Activated CD4-positive, alpha-beta T cell treated with anti-CD3 and anti-CD28 coated beads, Interleukin-2, amount 10 ng/mL, durations not matched to agents 24 days and 14 days (primary cell): ENCODE measurements around the gene SLC35E2B. TPM values are rescaled to one million over a fixed set of nuclear protein-coding genes. Genes with fewer than 3 reads are reported as not detected.
"Not testable (repeated sequence)": the region's sequence is repeated elsewhere in the genome, so short reads cannot be mapped to it uniquely, and the experiment has no call there.

Source experiments
- DNase-seq: peaks from one replicate; pipeline ENCODE4 v3.0.0; 2022
- H3K27ac Mint-ChIP-seq: one replicate; pipeline ENCODE4 v1.8.0; 2022; ENCODE audit warnings: mild to moderate bottlenecking, mixed read lengths
- H3K27me3 Mint-ChIP-seq: one replicate; pipeline ENCODE4 v1.8.0; 2022; ENCODE audit warnings: mixed read lengths
- H3K36me3 Mint-ChIP-seq: one replicate; pipeline ENCODE4 v1.8.0; 2022; ENCODE audit warnings: low read depth, mild to moderate bottlenecking, mixed read lengths
- H3K4me1 Mint-ChIP-seq: one replicate; pipeline ENCODE4 v1.8.0; 2021; ENCODE audit warnings: mixed read lengths
- H3K4me3 Mint-ChIP-seq: one replicate; pipeline ENCODE4 v1.8.0; 2022; ENCODE audit warnings: mild to moderate bottlenecking, moderate library complexity, mixed read lengths
- H3K9me3 Mint-ChIP-seq: one replicate; pipeline ENCODE4 v1.8.0; 2021; ENCODE audit warnings: mixed read lengths
- intact Hi-C: fragments of 100-400 bp; cut with micrococcal nuclease; formaldehyde crosslinking; loops from one replicate; pipeline ENCODE4 v1.15.1; 2023
- total RNA-seq: library from RNA; stranded (reverse); gene quantifications from 2 replicates; pipeline ENCODE4 v1.2.3, GENCODE V29; 2022

The SLC35E2B gene
- total RNA-seq, 1 donor from 2014 or later, result 40.3 TPM

- peak overlapping the region; percentile 94 for H3K27ac Mint-ChIP-seq
- DNase-seq, result peak; percentile 95
- peak overlapping the region; percentile 81 for H3K4me3 Mint-ChIP-seq
- H3K9me3 Mint-ChIP-seq, H3K27me3 Mint-ChIP-seq, intact Hi-C loops, H3K4me1 Mint-ChIP-seq: not testable (repeated sequence)
- peaks cover 12% of the 10 kb centered on the region for H3K36me3 Mint-ChIP-seq
These were observed 276 bp downstream of the SLC35E2B start for GRCh38 chr1:1692324-1692713.

DNA sequence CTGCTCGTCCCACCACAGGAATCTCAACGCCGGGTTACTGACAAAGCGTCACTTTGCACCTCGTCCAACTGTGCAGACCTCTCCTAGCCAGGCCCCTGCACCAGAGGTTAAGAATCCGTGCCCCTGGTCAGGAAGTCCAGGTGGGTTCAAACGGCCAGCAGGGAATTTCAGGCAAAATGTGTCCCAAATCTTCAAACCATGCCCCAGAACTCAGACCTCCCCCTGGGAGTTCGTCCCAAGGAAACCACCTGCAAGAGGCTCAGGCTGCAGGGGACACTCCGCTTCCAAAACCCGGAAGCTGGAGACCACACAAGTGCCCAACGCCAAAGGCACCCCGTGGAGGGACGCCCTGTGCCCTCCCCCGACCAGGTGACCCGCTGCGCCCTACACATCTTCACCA lies 1.2 kb downstream of the SLC35E2B start:
- H3K4me3 Mint-ChIP-seq, H3K27me3 Mint-ChIP-seq, H3K27ac Mint-ChIP-seq, H3K4me1 Mint-ChIP-seq, intact Hi-C loops, H3K9me3 Mint-ChIP-seq: not testable (repeated sequence)
- DNase-seq, result peak; percentile 41
- H3K36me3 Mint-ChIP-seq, result peaks cover 12% of the 10 kb centered on the region

DNA sequence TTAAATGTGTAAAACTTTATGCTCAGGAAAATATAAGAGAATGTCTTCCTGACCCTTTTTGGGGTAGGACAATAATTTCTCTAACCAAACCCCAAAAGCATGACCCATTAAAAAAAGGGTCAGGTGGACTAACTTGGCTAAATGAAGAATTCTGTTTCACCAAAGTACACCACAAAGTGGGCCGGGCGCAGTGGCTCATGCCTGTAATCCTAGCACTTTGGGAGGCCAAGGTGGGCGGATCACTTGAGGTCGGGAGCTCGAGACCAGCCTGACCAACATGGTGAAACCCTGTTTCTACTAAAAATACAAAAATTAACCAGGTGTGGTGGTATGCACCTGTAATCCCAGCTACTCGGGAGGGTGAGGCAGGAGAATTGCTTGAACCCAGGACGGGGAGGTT lies 3.1 kb downstream of the SLC35E2B start:
- H3K27me3 Mint-ChIP-seq, H3K9me3 Mint-ChIP-seq, intact Hi-C loops, H3K4me3 Mint-ChIP-seq, H3K27ac Mint-ChIP-seq, H3K4me1 Mint-ChIP-seq: not testable (repeated sequence)
- H3K36me3 Mint-ChIP-seq, result peaks cover 16% of the 10 kb centered on the region
- peak; percentile 41 for DNase-seq

GRCh38 chr1:1687846-1688245 lies 4.7 kb downstream of the SLC35E2B start:
- intact Hi-C loops, result no loop called here
- Mint-ChIP-seq H3K27me3 (no peaks in the 10 kb centered on the region), H3K4me1 (peaks cover 10% of the 10 kb centered on the region), H3K36me3 (peaks cover 18% of the 10 kb centered on the region), H3K27ac (no peak overlapping the region), H3K4me3 (no peak overlapping the region), H3K9me3 (no peaks in the 10 kb centered on the region)
- no peak for DNase-seq

GRCh38 chr1:1684031-1684681 lies 8.4 kb downstream of the SLC35E2B start:
- H3K27me3 Mint-ChIP-seq, result no peaks in the 10 kb centered on the region
- H3K27ac Mint-ChIP-seq, result no peak overlapping the region
- H3K4me1 Mint-ChIP-seq, result peaks cover 11% of the 10 kb centered on the region
- DNase-seq, result no peak
- H3K4me3 Mint-ChIP-seq, result no peak overlapping the region
- intact Hi-C loops, result no loop called here
- H3K9me3 Mint-ChIP-seq, result no peaks in the 10 kb centered on the region
- H3K36me3 Mint-ChIP-seq, result peaks cover 15% of the 10 kb centered on the region

- no peaks in the 10 kb centered on the region for H3K27me3 Mint-ChIP-seq
- intact Hi-C loops, result no loop called here
- H3K4me1 Mint-ChIP-seq, result peaks cover 16% of the 10 kb centered on the region
- H3K9me3 Mint-ChIP-seq, result no peaks in the 10 kb centered on the region
- no peak overlapping the region for H3K27ac Mint-ChIP-seq
- no peak for DNase-seq
- peaks cover 13% of the 10 kb centered on the region for H3K36me3 Mint-ChIP-seq
- no peak overlapping the region for H3K4me3 Mint-ChIP-seq
These were observed 9.3 kb downstream of the SLC35E2B start for GRCh38 chr1:1683104-1683905.

- H3K36me3 Mint-ChIP-seq, result peaks cover 14% of the 10 kb centered on the region
- H3K9me3 Mint-ChIP-seq, result no peaks in the 10 kb centered on the region
- H3K27me3 Mint-ChIP-seq, result no peaks in the 10 kb centered on the region
- intact Hi-C loops, result no loop called here
- H3K4me3 Mint-ChIP-seq, result no peak overlapping the region
- DNase-seq, result no peak
- peaks cover 20% of the 10 kb centered on the region for H3K4me1 Mint-ChIP-seq
- no peak overlapping the region for H3K27ac Mint-ChIP-seq
These were observed 11.7 kb downstream of the SLC35E2B start for GRCh38 chr1:1680912-1681273.

- intact Hi-C loops, result no loop called here
- Mint-ChIP-seq H3K4me3 (no peak overlapping the region), H3K27ac (no peak overlapping the region), H3K36me3 (peaks cover 11% of the 10 kb centered on the region), H3K9me3 (no peaks in the 10 kb centered on the region), H3K27me3 (no peaks in the 10 kb centered on the region), H3K4me1 (peaks cover 18% of the 10 kb centered on the region)
- DNase-seq, result no peak
These were observed 12.3 kb downstream of the SLC35E2B start for GRCh38 chr1:1680031-1680911.

DNA sequence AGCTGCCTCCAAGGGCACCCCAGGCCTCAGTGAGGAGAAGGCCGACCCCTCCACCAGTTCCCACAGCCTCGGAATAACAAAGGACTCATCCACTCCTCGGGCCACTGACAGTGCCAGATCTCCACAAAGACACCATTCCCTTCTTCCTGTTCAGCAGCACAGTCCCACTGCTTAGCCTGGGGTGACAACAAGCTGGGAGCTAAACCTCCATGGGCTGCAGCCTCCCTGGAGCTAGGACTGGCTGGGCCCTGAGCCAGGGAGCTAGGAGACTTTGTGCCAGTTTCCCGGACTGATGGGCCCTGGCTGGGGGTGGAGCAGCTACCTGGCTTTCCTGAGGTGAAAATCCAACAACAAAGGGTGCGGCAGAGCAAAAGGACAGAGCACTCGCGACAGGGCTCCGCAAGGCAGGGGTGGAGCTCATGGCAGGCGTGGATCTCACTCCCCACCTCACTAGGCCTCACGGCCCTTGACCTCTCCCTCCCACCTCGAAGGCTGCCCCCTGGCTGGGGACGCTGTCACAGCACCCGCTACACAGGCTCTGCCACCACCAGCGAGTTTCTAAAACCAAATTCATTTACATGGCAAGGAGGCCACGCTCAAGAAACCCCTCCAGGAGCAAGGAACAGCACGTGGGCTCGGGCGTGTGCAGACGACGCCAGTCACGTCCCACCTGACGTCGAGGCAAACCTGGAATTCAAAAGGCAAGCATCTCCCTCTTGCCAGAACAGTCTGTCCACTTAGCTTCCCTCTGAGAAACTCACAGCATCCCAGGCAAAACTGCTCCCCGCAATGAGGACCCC lies 13.8 kb downstream of the SLC35E2B start:
- peak; percentile 86 for DNase-seq

DNA sequence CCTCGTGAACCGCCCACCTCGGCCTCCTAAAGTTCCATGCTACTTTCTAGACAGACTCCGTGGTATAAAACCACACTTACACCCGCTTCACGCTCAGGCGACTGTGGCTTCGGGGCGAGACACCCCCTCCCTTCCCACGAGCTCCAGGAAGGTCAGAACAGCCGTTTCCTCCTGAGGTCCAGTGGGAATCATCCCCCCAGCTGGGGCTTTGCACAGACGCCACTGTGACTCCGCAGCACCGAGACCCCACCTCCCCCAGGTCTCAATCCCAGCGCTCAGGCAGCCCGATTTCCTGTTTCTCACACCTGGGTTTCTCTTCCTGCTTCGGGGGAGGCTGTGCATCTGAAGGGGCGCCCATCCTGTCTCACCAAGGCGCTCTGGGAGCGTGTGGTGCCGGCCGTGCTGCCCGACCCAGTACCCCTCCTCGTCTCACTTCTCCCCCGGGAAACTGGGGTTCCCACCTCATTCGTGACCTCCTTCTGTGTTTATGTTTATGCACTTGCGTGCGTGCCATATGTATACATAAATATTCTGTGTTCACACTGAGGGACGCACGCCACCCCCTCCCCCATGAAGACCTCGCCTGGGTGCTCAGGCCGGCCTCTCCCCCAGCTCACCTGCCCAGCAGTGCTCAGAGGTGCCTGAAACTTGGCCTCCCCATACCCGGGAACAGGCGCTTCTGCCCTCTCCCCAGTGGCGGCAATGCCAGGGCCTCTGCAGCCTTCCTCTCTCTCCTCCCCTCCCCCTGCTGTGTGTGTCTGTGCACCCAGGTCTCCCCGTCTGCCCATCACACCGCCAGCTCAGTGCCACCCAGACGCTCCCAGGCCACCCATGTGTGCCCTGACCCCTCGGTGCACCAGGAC lies 14.6 kb downstream of the SLC35E2B start:
- peaks cover 20% of the 10 kb centered on the region for H3K4me1 Mint-ChIP-seq
- peak; percentile 83 for DNase-seq
- H3K4me3 Mint-ChIP-seq, result peak overlapping the region; percentile 77
- H3K27ac Mint-ChIP-seq, result peak overlapping the region; percentile 88
- intact Hi-C loops, result no loop called here
- H3K36me3 Mint-ChIP-seq, result peaks cover 9% of the 10 kb centered on the region
- H3K27me3 Mint-ChIP-seq, result no peaks in the 10 kb centered on the region
- no peaks in the 10 kb centered on the region for H3K9me3 Mint-ChIP-seq

More for the DNA sequence above, 13.8 kb downstream of the SLC35E2B start:
- Mint-ChIP-seq H3K9me3 (no peaks in the 10 kb centered on the region), H3K4me1 (peaks cover 20% of the 10 kb centered on the region), H3K36me3 (peaks cover 11% of the 10 kb centered on the region), H3K4me3 (peak overlapping the region; percentile 77), H3K27me3 (no peaks in the 10 kb centered on the region), H3K27ac (peak overlapping the region; percentile 88)
- intact Hi-C loops, result no loop called here

DNA sequence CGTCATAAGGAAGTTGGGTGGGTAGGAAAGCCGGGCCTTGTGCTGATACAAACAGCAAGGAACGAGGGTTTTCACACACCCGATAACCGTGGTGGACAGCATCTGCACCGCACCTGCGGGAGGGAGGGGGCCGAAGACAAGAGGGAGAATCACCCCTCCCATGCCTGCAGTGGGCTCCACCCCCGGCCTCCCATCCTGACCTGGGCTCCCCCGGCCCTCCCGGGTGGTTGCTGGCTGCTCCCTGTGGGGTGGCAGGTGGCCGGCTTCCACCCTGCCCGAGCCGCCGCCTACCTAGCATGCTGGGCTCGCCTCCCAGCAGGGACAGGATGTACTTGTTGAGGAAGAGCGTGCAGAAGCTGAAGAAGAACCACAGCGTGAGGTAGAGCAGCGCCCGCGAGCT lies 16.5 kb downstream of the SLC35E2B start:
- peaks cover 20% of the 10 kb centered on the region for H3K4me1 Mint-ChIP-seq
- intact Hi-C loops, DNase-seq, H3K27ac Mint-ChIP-seq, H3K4me3 Mint-ChIP-seq, H3K27me3 Mint-ChIP-seq, H3K9me3 Mint-ChIP-seq: not testable (repeated sequence)
- H3K36me3 Mint-ChIP-seq, result peaks cover 14% of the 10 kb centered on the region

DNA sequence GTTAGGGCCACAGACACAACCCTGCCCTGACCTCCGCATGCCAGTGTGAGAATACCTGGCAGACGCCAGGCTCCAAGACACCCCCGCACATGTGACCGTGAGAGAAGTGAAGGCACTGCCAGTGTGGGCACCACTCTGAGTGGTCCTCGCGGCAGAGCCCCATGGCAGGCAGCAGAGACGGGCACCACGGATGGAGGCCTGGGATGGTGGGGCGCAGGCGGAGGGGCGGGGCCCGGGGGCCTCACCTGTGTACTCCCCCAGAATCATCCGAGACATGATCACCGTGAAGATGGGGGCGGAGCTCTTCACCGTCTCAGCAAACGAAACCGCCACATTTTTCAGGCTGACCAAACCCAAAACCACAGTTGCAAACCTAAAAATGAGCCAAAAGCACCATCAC lies 17.4 kb downstream of the SLC35E2B start:
- H3K27me3 Mint-ChIP-seq, H3K9me3 Mint-ChIP-seq, DNase-seq, H3K27ac Mint-ChIP-seq, intact Hi-C loops, H3K4me3 Mint-ChIP-seq: not testable (repeated sequence)
- peaks cover 20% of the 10 kb centered on the region for H3K4me1 Mint-ChIP-seq
- H3K36me3 Mint-ChIP-seq, result peaks cover 16% of the 10 kb centered on the region

DNA sequence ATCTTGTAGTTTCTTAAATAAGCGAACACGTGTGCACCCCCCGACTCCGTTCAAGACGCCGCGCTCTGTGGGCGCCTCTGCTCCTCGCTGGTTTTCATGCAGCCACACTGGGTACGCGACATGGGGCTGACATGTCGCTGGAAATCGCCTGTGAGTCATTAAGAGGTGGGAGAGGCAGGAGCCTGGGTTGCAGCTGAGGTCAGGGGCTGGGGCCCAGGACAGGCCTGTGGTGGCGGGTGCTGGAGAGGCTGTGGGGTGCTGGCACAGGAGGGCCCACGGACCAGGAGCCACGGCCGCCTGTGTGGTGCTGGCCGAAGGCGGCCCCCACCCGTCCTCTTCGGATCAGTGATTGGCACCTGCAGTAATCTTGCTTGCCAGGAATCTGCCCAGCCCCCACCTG lies 17.8 kb downstream of the SLC35E2B start:
- H3K4me3 Mint-ChIP-seq, H3K9me3 Mint-ChIP-seq, H3K27me3 Mint-ChIP-seq, intact Hi-C loops, DNase-seq, H3K27ac Mint-ChIP-seq: not testable (repeated sequence)
- Mint-ChIP-seq H3K36me3 (peaks cover 17% of the 10 kb centered on the region), H3K4me1 (peaks cover 20% of the 10 kb centered on the region)
